T-cell (primary cell): ENCODE measurements around the gene TCFL5. TPM values are rescaled to one million over a fixed set of nuclear protein-coding genes. Genes with fewer than 3 reads are reported as not detected.

Experiments used
- ATAC-seq, 4 experiments: fragments of 200-7000 bp in 3 of 4; fragments of 150-1000 bp in 1 of 4; cut with Tn5 transposase; replicated peaks in 1 of 4; 1 replicate in 3 of 4; 2 replicates in 1 of 4; pipeline ENCODE4 v1.10.0; 2021; ENCODE audit warnings: moderate library complexity in 3 of 4, mild to moderate bottlenecking in 2 of 4, moderate number of reproducible peaks in 1 of 4
- CTCF ChIA-PET, 2 donors: fragments of 300-600 bp; sonication (Branson Sonifier 250); formaldehyde crosslinking; loops; one replicate each; lab custom pipeline; 2022; ENCODE audit warnings: antibody characterized with exemption in 2 of 2; lab: Charles Lee
- POLR2A ChIA-PET, 2 donors: fragments of 300-600 bp; sonication (Branson Sonifier 250); formaldehyde crosslinking; loops; one replicate each; lab custom pipeline; 2022; ENCODE audit warnings: antibody characterized with exemption in 2 of 2; lab: Charles Lee
- DNase-seq, 35 experiments: peaks; one replicate each; pipeline versions ENCODE4 v3.0.0 to v3.0.0-alpha.2; 2013 to 2023
- H3K27ac ChIP-seq: one replicate; pipeline ENCODE4 v1.5.1; 2013; ENCODE audit warnings: low read length
- H3K27me3 ChIP-seq, 2 experiments: replicated peaks in 1 of 2; 1 replicate in 1 of 2; 2 replicates in 1 of 2; pipeline versions ENCODE4 v1.6.1 to v1.7.0; 2013; ENCODE audit warnings: low read length in 1 of 2, mixed read lengths in 1 of 2; ENCODE audit not compliant: control insufficient read depth in 2 of 2, insufficient read depth in 2 of 2; ENCODE audit errors: extremely low read depth in 1 of 2
- H3K36me3 ChIP-seq, 2 donors: 1 replicate in 1 of 2; 2 replicates in 1 of 2; pipeline versions ENCODE4 v1.6.1 to v1.7.0; 2013; ENCODE audit warnings: low read length in 1 of 2; ENCODE audit not compliant: control insufficient read depth in 2 of 2, insufficient read depth in 1 of 2; ENCODE audit errors: extremely low read depth in 1 of 2
- H3K4me1 ChIP-seq, 2 experiments: 1 replicate in 1 of 2; 2 replicates in 1 of 2; pipeline versions ENCODE4 v1.6.1 to v1.7.0; 2013; ENCODE audit warnings: low read length in 2 of 2, mixed read lengths in 1 of 2; ENCODE audit not compliant: insufficient read depth in 2 of 2, control insufficient read depth in 1 of 2; ENCODE audit errors: extremely low read depth in 1 of 2
- H3K4me3 ChIP-seq, 2 donors: 1 replicate in 1 of 2; 2 replicates in 1 of 2; pipeline versions ENCODE4 v1.5.1 to v1.7.0; 2013; ENCODE audit warnings: mild to moderate bottlenecking in 2 of 2, low read length in 1 of 2, moderate library complexity in 1 of 2; ENCODE audit not compliant: control insufficient read depth in 1 of 2; ENCODE audit errors: extremely low read depth in 1 of 2
- H3K9me3 ChIP-seq: 2 replicates; pipeline ENCODE4 v1.7.0; 2013
- H3K27ac Mint-ChIP-seq, 2 donors: one replicate each; pipeline ENCODE4 v1.8.0; 2020 to 2021; ENCODE audit warnings: mild to moderate bottlenecking in 2 of 2, mixed read lengths in 2 of 2
- H3K27me3 Mint-ChIP-seq, 2 donors: one replicate each; pipeline ENCODE4 v1.8.0; 2021 to 2022; ENCODE audit warnings: mixed read lengths in 2 of 2
- H3K36me3 Mint-ChIP-seq: one replicate; pipeline ENCODE4 v1.8.0; 2021; ENCODE audit warnings: mixed read lengths
- H3K4me1 Mint-ChIP-seq, 3 donors: one replicate each; pipeline ENCODE4 v1.8.0; 2020 to 2022; ENCODE audit warnings: mixed read lengths in 3 of 3, mild to moderate bottlenecking in 1 of 3
- H3K4me3 Mint-ChIP-seq, 3 donors: one replicate each; pipeline ENCODE4 v1.8.0; 2020 to 2022; ENCODE audit warnings: mild to moderate bottlenecking in 3 of 3, mixed read lengths in 3 of 3, moderate library complexity in 3 of 3
- H3K9me3 Mint-ChIP-seq, 3 donors: one replicate each; pipeline ENCODE4 v1.8.0; 2020 to 2022; ENCODE audit warnings: mixed read lengths in 3 of 3
- WGBS: methylation state at CpG from one replicate; pipeline ENCODE4 v1.1.5; 2013; ENCODE audit warnings: missing lambda C conversion rate; ENCODE audit not compliant: insufficient coverage; 5-methylcytosine and 5-hydroxymethylcytosine counted together
- total RNA-seq, 35 experiments: library from RNA in 6 of 35; stranded (reverse) in 6 of 35; fragments of 120-200 nt in 1 of 35; gene quantifications; one replicate each; pipeline versions ENCODE4 v1.2.1 to v1.2.4 and lab custom pipeline; 2013 to 2026

The TCFL5 gene
- total RNA-seq, 5 donors from 2014 or later (not counting 1 experiment from before 2014, with no cell fraction given) = 5.0 to 12.7 (median 8.5) TPM

GRCh38 chr20:62884556-62884955, 22.9 kb upstream of the TCFL5 start:
- Mint-ChIP-seq H3K9me3 (no peaks in the 10 kb centered on the region), H3K36me3 (peaks cover 30% of the 10 kb centered on the region), H3K4me3 (no peak overlapping the region), H3K27me3 (no peaks in the 10 kb centered on the region), H3K4me1 (peaks cover 0 to 17% (median 2%) of the 10 kb centered on the region in 3 donors), H3K27ac (no peak overlapping the region)
- no peak for ATAC-seq
- peaks cover 0 to 4% of the 10 kb centered on the region in 2 experiments for H3K4me1 ChIP-seq
- CTCF ChIA-PET = no interaction called here
- H3K27ac ChIP-seq = no peak overlapping the region
- no peaks in the 10 kb centered on the region for H3K9me3 ChIP-seq
- H3K4me3 ChIP-seq = no peak overlapping the region
- no peaks in the 10 kb centered on the region for H3K27me3 ChIP-seq
- 100% methylated on average over 1 of the region's 8 CpGs for WGBS
- H3K36me3 ChIP-seq = peaks cover 50 to 52% of the 10 kb centered on the region in 2 donors
- DNase-seq = no peak
- POLR2A ChIA-PET = no interaction called here

- no peak overlapping the region for H3K27ac ChIP-seq
- H3K27me3 Mint-ChIP-seq = no peaks in the 10 kb centered on the region
- CTCF ChIA-PET = no interaction called here
- no peaks in the 10 kb centered on the region for H3K9me3 Mint-ChIP-seq
- whole genome bisulfite sequencing = 96% methylated on average over 11 of the region's 15 CpGs
- peaks cover 21% of the 10 kb centered on the region for H3K36me3 Mint-ChIP-seq
- H3K9me3 ChIP-seq = no peaks in the 10 kb centered on the region
- no peak overlapping the region for H3K27ac Mint-ChIP-seq
- peaks cover 34 to 40% of the 10 kb centered on the region in 2 donors for H3K36me3 ChIP-seq
- no peak overlapping the region for H3K4me3 Mint-ChIP-seq
- POLR2A ChIA-PET = interaction anchor here in 1 of 2 donors (0.6 kb wide), 1 partner anchor 27 kb away, joined by 6 read pairs; no protein-coding TSS in a partner anchor
- peaks cover 0 to 4% of the 10 kb centered on the region in 2 experiments for H3K4me1 ChIP-seq
- DNase-seq = no peak
- no peak overlapping the region for H3K4me3 ChIP-seq
- no peak for ATAC-seq
- H3K4me1 Mint-ChIP-seq = peaks cover 0 to 13% (median 0%) of the 10 kb centered on the region in 3 donors
- no peaks in the 10 kb centered on the region for H3K27me3 ChIP-seq
Observed at GRCh38 chr20:62882426-62882825, 20.8 kb upstream of the TCFL5 start.

GRCh38 chr20:62881662-62882395, 20.2 kb upstream of the TCFL5 start:
- Histone ChIP-seq H3K4me3 (no peak overlapping the region), H3K27me3 (no peaks in the 10 kb centered on the region), H3K36me3 (peaks cover 31 to 36% of the 10 kb centered on the region in 2 donors), H3K27ac (no peak overlapping the region), H3K4me1 (peaks cover 0 to 10% of the 10 kb centered on the region in 2 experiments), H3K9me3 (no peaks in the 10 kb centered on the region)
- Mint-ChIP-seq H3K27ac (no peak overlapping the region), H3K36me3 (peaks cover 15% of the 10 kb centered on the region), H3K4me1 (peaks cover 0 to 9% (median 0%) of the 10 kb centered on the region in 3 donors), H3K4me3 (no peak overlapping the region), H3K27me3 (no peaks in the 10 kb centered on the region), H3K9me3 (no peaks in the 10 kb centered on the region)
- ChIA-PET POLR2A (interaction anchor here in 1 of 2 donors (0.6 kb wide), 1 partner anchor 28 kb away, joined by 6 read pairs; no protein-coding TSS in a partner anchor), CTCF (no interaction called here)
- DNase-seq (no peak), ATAC-seq (no peak)
- 97% methylated on average over 45 of the region's 46 CpGs for WGBS

GRCh38 chr20:62880935-62881661, 19.5 kb upstream of the TCFL5 start:
- no peak overlapping the region for H3K27ac Mint-ChIP-seq
- Histone ChIP-seq H3K27ac (no peak overlapping the region), H3K9me3 (no peaks in the 10 kb centered on the region), H3K27me3 (peaks cover 0 to 3% of the 10 kb centered on the region in 2 experiments), H3K36me3 (peaks cover 23 to 32% of the 10 kb centered on the region in 2 donors), H3K4me3 (no peak overlapping the region), H3K4me1 (peaks cover 0 to 9% of the 10 kb centered on the region in 2 experiments)
- H3K9me3 Mint-ChIP-seq = no peaks in the 10 kb centered on the region
- H3K27me3 Mint-ChIP-seq = no peaks in the 10 kb centered on the region
- H3K36me3 Mint-ChIP-seq = peaks cover 11% of the 10 kb centered on the region
- POLR2A ChIA-PET = no interaction called here
- CTCF ChIA-PET = no interaction called here
- no peak overlapping the region for H3K4me3 Mint-ChIP-seq
- peaks cover under 1 to 4% (median 1%) of the 10 kb centered on the region in 3 donors for H3K4me1 Mint-ChIP-seq
- ATAC-seq = no peak
- WGBS = 97% methylated on average over 45 of the region's 45 CpGs
- no peak for DNase-seq

GRCh38 chr20:62880147-62880934, 18.7 kb upstream of the TCFL5 start:
- ChIA-PET CTCF (no interaction called here), POLR2A (no interaction called here)
- no peaks in the 10 kb centered on the region for H3K9me3 Mint-ChIP-seq
- H3K4me3 Mint-ChIP-seq = no peak overlapping the region
- H3K4me1 Mint-ChIP-seq = peaks cover 2 to 9% (median 9%) of the 10 kb centered on the region in 3 donors
- H3K4me1 ChIP-seq = peaks cover 0 to 8% of the 10 kb centered on the region in 2 experiments
- no peaks in the 10 kb centered on the region for H3K9me3 ChIP-seq
- WGBS = 99% methylated on average over 26 of the region's 37 CpGs
- H3K27me3 Mint-ChIP-seq = no peaks in the 10 kb centered on the region
- H3K27ac Mint-ChIP-seq = no peak overlapping the region
- DNase-seq (no peak), ATAC-seq (no peak)
- H3K27me3 ChIP-seq = peaks cover 0 to 3% of the 10 kb centered on the region in 2 experiments
- H3K36me3 ChIP-seq = peaks cover 20 to 30% of the 10 kb centered on the region in 2 donors
- H3K27ac ChIP-seq = no peak overlapping the region
- H3K4me3 ChIP-seq = no peak overlapping the region
- peaks cover 11% of the 10 kb centered on the region for H3K36me3 Mint-ChIP-seq
